GM19099 (cell line): ENCODE results near the gene FOXN3.

Source experiments
- POLR2A ChIP-seq: IDR thresholded peaks from 3 replicates; pipeline ENCODE4 v1.6.1; 2011; ENCODE audit warnings: low read depth; ENCODE audit not compliant: insufficient read length; ENCODE audit errors: extremely low read depth

The FOXN3 gene

DNA sequence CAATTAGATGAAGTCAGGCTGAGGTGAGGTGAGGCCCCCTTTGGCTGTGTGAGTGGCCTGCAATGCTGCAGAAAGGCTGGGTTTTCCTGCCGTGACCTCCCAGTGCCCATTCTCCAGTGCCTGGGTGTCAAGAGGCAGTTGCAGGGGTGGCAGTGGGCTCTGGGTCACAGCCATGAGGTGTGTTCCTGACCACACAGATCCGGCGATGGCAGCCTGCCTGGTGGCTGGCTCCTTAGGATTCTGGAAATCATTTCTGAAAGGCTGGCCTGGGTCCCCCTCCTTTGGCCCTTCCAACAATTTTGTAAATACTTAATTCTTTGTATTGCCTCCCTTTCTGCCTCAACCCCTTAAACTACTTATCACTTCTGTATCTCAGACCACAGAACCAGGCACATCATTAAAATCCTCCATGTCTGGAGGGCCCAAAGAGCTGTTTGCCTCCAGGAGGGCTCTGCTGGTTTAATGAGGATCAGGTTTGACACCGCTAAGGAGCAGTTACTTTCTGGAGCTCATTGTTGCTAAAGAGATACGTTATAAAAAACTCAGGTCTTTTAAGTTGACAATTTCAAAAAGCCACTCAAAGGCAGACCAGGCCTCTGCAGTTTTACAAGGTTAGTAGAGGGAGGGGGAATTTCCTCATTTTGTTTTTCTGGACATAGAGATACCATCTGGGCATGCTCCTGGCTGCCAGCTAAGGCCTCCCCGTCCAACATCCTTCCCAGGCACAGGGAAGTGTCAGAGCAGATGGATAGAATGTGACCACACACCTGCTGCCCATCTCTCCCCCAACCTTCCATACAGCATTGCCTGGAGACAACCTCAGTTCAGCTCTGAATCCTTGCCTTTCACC is 204.4 kb downstream of the FOXN3 start:
- TF ChIP-seq POLR2A: no peak

DNA sequence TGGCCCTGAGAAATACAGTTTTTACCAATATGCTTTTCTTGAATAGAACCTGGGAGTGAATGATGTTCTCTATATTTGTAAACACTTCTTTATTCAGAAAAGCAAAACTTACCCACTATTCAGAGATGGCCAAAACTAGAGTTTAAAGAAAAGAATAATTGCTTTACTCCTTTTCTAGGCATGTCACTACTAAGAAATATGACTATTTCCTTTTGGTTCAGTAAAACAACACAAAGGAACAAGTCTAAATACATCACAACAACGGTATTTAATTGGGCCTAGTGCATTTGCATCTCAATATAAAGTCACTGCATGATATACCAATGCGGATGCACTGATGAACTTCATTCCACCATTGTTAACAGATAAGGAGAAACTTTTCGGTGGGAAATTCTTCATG is 207.5 kb downstream of the FOXN3 start:
- no peak for TF ChIP-seq POLR2A

DNA sequence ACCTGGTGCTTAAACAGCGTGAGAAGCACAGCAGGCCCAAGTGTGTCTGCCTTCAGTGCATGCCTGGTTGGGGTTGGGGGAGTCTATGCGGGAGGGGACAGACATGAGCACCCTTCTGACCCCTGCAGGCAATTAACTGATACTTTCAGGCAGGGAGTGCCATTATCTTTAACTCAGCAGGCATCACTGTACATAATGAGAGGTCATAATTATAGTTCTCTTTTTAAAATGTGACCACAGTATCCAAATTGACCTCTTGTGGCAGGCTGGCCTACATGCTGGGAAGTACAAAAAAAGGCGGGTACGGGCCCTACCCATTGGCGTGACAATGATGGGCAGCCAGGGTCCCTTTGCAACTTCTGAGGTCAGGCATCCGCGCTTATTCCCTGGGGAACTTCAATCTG is 209.1 kb downstream of the FOXN3 start:
- no peak for TF ChIP-seq POLR2A

DNA sequence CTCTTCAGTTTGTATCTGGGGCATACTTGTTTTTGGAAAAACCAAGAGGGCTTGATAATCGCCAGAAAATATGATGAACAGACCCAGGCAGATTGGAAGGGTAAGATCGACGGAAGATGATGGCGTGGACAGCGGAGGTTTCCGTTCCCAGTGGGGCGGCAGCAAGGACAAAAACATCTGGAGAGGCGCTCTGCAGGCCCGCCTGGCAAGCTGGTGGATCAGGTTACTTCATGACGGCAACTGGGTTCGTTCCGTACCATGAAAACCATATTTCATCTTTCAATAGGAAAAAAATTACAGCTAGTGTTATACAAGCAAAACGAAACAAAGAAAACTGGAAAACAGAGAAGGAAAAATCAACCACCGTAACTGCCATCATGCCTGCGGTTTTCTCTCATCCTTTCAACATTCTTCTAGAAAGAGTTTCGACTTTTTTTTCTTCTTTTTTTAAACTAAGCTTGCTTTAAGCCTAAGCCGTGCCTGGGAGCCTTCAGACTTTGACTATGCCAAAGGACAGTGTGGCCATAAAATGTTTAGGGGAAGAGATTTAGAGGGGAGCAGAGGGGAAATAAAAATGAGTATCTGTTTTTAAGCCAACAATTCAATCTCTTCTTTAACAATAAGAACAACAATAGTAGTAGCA is 210.5 kb downstream of the FOXN3 start:
- no peak for TF ChIP-seq POLR2A

DNA sequence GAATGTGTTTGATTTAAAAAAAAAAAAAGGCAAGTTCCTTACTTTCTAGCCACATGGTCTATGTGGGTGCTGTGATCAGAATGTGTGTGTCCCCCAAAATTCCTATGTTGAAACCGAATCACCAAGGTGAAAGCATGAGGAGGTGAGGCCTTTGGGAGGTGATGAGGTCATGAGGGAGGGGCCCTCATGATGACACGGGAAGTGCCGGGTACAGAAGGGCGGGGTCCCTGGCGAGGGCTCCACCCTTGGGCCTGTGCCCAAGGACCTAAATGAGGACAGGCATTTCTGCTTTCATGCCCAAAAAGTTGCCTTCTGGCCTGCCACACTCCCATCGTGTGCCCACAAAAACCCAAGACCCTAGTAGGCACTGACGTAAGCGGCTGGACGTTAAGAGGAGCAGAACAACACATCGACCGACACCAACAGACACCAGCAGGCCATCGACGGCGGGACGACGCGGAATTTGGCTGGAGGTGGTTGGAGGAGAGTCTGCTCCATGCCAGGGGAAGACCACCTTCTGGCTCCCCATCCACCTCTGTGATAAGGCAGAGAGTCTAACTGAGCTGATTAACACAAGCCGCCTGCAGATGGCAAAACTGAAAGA is 211.8 kb downstream of the FOXN3 start:
- TF ChIP-seq POLR2A: no peak

DNA sequence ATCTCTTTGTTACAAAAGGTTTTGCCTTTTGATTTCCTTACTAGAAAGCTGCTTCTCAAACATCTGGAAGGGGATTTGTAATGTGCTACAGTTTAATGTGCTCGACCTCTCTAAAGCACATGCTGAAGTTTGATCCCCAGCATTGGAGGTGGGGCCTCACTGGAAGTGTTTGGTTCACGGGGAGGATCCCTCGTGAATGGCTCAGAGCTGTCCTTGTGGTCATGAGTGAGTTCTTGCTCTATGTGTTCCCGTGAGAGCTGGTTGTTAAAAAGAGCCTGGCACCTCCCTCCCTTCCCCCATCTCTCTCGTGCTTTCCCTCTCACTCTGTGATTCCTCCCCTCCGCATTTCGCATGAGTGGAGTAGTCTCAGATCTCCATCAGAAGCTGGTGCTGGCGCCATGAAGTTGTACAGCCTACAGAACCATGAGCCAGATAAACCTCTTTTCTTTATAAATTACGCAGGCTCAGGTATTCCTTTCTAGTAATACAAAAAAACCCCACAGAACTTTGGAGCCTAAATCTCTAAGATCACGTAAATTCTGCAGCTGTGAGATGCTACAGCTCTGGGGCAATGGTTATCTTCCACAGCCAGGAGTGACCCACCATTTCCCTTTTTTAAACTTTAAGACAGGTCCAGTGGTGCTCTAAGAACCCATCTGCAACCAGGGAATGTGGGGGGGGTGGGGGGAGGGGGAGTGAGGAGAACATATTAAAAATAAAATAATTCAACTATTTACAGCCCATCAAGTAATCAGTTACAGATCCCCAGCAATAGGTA is 214.4 kb downstream of the FOXN3 start:
- no peak for TF ChIP-seq POLR2A

DNA sequence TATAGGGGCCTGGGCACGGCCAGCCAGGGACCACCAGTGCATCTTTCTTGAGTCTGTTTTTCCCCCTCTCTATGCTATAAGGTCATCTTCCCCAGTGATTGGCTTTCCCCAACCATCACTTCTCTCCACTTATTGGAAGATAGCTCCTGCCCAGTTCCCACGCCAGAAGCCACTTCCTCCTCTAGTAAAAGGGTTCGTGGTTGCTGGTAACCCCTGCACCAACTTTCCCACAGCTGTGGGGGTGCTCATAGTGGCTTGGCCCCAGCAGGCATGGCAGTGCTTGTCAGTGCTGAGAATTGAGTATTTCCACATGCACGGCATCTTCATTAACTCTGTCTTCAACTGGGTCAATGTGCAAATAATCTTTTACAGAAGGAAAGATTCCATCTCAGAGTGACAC is 215.4 kb downstream of the FOXN3 start:
- no peak for TF ChIP-seq POLR2A

DNA sequence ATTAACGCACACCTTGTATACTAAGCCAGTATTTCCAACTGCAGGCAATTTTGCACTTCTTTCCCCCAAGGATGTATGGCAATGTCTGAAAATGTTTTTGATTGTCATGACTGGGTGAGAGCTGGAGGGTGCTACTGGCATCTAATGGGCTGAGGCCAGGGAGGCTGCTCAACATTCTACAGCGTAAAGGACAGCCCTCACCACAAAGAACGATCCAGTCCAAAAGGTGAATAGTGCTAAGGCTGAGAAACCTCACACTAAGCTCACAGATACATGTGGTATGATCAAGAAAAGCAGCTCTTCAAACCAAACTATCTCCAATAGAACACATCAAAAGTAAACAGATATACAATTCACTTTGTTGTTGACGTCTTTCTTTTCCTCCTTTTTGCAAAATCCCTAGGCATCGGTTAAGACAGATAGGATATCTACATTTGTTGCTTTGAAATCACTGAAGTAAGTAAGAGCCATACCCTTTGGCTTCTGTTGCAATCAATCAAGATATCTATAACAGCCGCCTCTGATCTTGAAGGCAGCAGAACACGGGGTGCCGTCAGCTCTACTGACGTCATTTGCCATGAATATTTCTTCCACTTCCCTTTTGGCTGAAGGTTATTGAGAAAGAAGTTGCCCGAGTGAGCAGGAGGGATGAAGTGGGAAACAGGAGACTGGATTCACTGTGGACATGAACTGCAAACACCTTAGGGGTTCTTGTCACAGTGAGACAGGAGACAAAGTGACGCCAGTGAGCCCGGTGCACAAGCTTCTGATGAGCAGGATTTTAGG is 218.3 kb downstream of the FOXN3 start:
- TF ChIP-seq POLR2A: no peak

DNA sequence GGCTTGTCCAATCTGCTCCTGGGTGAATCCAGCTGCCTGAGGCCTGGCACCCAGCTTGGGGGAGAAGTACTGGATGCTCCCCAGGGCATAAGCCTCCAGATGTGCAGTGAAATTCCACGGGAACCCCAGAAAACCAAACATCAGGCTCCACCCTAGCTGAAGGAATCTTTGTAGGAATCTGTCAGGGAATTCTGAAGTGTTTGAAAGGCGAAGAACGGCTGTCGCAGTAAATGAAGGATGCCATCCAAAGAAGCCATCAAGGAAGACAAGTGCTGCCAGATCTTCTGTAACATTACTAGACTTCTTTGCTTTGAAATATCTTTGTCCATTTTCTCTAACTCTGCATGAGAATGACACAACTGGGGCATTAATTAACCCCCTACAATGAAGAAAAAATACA is 219.4 kb downstream of the FOXN3 start:
- no peak for TF ChIP-seq POLR2A

DNA sequence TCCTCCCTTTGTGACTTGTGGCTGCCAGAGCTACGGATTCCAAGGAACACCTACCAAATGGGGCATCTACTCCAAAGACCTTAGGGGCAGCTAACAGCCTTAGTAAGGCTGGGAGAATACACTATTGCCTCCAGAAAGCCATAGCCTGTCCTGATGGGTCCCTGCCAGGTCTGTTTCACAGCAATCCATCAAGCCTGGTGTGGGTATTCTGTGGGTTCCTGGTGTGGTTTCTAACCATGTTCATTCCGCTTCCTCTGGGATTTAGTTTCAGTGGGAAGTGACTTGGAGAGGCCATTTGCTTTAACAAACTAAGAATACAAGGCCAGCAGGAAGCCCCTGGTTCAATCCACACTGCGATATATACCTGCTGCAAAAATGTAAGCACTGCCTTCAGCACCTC is 220.5 kb downstream of the FOXN3 start:
- no peak for TF ChIP-seq POLR2A

DNA sequence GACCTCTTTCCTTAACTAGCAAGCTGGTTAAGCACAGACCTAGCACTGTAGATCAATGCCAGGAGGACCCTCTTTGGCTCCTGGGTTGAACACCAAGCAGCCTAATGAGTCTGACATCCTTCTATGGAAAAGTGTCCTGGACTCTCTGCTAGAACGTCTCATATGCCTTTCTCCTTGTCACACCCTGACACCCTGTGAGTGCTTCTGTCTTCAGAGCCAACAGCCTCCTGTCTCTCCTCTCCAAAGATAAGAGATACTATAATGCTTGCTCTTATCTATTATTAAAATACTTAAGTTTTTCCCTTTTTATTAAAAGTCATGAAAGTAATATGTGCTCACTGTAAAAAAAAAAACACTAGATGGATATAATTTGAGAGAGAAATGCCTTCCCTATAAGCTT is 222.7 kb downstream of the FOXN3 start:
- no peak for TF ChIP-seq POLR2A

DNA sequence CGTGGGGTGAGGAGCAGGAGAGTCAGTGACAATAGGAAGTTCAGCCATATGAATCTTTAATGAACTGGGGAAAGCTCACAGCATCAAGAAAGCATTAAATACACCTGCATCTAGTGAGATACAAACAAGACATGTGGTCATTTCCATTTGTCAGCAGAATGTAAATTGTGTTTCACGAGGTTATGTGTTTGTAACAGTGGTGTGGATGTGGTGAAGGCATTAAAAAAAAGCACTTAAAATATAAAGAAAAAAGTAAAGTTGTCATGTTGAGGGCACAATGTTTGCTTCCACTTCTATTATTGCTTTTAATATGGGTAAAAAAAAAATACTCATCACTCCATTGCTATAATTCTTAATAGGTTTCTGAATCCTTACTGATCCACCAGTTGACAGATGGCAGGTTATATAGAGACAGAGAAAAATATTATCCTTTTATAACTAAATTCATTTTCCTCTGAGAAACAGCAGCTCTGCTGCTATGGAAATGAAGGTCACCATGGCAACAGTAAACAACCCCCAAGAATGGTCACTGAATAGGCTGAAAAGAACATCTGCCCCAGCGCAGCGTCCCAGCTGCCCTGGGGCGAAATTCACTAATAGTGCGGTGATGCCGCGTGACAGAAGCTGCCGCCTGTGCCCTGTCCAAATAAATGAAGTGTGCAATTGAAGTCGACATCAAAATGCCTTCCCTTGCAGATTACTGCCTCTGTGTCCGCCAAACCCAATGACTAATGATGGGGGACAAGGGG is 226.1 kb downstream of the FOXN3 start:
- no peak for TF ChIP-seq POLR2A

DNA sequence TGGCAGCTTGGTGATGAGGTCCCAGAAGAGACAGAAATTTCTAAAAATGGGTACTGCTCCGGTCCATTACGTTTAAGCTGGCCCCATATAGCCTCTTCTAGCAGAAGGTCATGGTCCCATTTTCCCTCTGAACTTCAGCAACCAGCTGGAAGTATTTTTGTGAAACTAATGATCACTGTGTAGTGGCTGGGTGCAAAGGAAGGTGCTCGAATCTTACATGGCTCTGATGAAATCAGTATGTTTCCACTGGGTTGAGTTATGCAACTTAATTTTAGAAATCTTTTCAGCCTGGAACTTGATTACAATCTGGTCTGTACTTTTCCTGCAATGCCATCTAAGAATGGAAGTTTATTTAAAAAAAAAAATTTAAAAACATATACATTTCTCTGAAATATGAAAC is 228.5 kb downstream of the FOXN3 start:
- no peak for TF ChIP-seq POLR2A

DNA sequence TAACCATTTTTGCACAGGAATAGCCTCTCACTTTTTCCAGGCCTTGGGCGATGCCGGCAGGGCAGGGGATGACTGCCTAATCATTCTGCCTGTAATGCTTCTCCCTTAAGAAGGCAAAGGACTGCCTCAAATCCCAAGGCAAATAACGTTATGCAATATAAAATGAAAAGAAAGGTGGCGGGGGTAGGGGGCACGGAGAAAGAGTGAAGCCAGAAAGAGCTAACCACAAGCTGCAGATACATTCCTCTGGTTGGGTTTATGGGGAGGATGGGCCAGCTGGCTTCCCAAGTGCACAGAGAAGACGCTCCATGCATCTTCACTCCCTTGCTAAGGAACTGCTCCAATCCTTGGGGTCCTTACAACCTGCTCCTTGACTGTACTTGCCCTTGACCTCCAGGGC is 229.5 kb downstream of the FOXN3 start:
- no peak for TF ChIP-seq POLR2A
